KMS-11 (cell line): ENCODE results near the gene UGT1A6.
"Not testable (repeated sequence)": the region's sequence is repeated elsewhere in the genome, so short reads cannot be mapped to it uniquely, and the experiment has no call there.

Experiments used
- H2AFZ ChIP-seq: fragments of 200-600 bp; sonication (generic); 2 replicates; pipeline ENCODE4 v1.6.1; 2016; ENCODE audit warnings: antibody characterized with exemption, mixed run types, low read depth
- H3K27ac ChIP-seq: fragments of 200-600 bp; sonication (generic); 2 replicates; pipeline ENCODE4 v1.6.1; 2016; ENCODE audit warnings: mild to moderate bottlenecking, mixed run types
- H3K27me3 ChIP-seq: fragments of 200-600 bp; sonication (generic); 2 replicates; pipeline ENCODE4 v1.6.1; 2017; ENCODE audit warnings: mild to moderate bottlenecking, low read depth, mixed run types, moderate library complexity; ENCODE audit not compliant: insufficient read depth
- H3K36me3 ChIP-seq: fragments of 200-600 bp; sonication (generic); 2 replicates; pipeline ENCODE4 v1.6.1; 2017; ENCODE audit warnings: mild to moderate bottlenecking, mixed run types; ENCODE audit not compliant: insufficient read depth
- H3K4me1 ChIP-seq: fragments of 200-600 bp; sonication (generic); 2 replicates; pipeline ENCODE4 v1.6.1; 2016; ENCODE audit warnings: mild to moderate bottlenecking, low read depth, mixed run types; ENCODE audit not compliant: poor library complexity, severe bottlenecking
- H3K4me2 ChIP-seq: fragments of 200-600 bp; sonication (generic); 2 replicates; pipeline ENCODE4 v1.7.0; 2016; ENCODE audit warnings: mild to moderate bottlenecking, mixed run types
- H3K4me3 ChIP-seq: fragments of 200-600 bp; sonication (generic); IDR thresholded peaks from 2 replicates; pipeline ENCODE4 v1.6.1; 2017; ENCODE audit warnings: low read depth, low read length, mixed read lengths; ENCODE audit not compliant: insufficient read depth
- H3K79me2 ChIP-seq: fragments of 200-600 bp; sonication (generic); 2 replicates; pipeline ENCODE4 v1.6.1; 2016; ENCODE audit warnings: low read depth, mixed run types; ENCODE audit not compliant: insufficient read depth
- H3K9ac ChIP-seq: fragments of 200-600 bp; sonication (generic); 2 replicates; pipeline ENCODE4 v1.6.1; 2016; ENCODE audit warnings: mild to moderate bottlenecking, mixed run types
- H4K20me1 ChIP-seq: fragments of 200-600 bp; sonication (generic); 2 replicates; pipeline ENCODE4 v1.6.1; 2016; ENCODE audit warnings: mild to moderate bottlenecking, mixed run types; ENCODE audit not compliant: insufficient read depth
- CTCF ChIP-seq: fragments of 200-600 bp; sonication (generic); conservative IDR thresholded peaks from 2 replicates; pipeline ENCODE4 v1.6.1; 2017; ENCODE audit warnings: low read depth, mild to moderate bottlenecking, antibody characterized with exemption, low read length, moderate library complexity, mixed read lengths

The UGT1A6 gene

GRCh38 chr2:233713262-233713615, 20.5 kb downstream of the UGT1A6 start:
- H3K79me2 ChIP-seq: no peaks in the 10 kb centered on the region
- no peak for TF ChIP-seq CTCF

GRCh38 chr2:233714121-233714520, 21.4 kb downstream of the UGT1A6 start:
- H3K27me3 ChIP-seq: no peaks in the 10 kb centered on the region
- no peaks in the 10 kb centered on the region for H4K20me1 ChIP-seq
- no peak overlapping the region for H3K27ac ChIP-seq
- H3K4me2 ChIP-seq: no peak overlapping the region
- no peak overlapping the region for H3K9ac ChIP-seq
- no peaks in the 10 kb centered on the region for H3K4me1 ChIP-seq
- H3K4me3 ChIP-seq: no peak overlapping the region
- H3K79me2 ChIP-seq: no peaks in the 10 kb centered on the region
- no peak overlapping the region for H2AFZ ChIP-seq
- no peaks in the 10 kb centered on the region for H3K36me3 ChIP-seq
- TF ChIP-seq CTCF: no peak

More at GRCh38 chr2:233713262-233713615, 20.5 kb downstream of the UGT1A6 start:
- Histone ChIP-seq H2AFZ (no peak overlapping the region), H3K4me1 (no peaks in the 10 kb centered on the region), H3K27me3 (no peaks in the 10 kb centered on the region), H4K20me1 (no peaks in the 10 kb centered on the region), H3K4me3 (no peak overlapping the region), H3K4me2 (no peak overlapping the region), H3K27ac (no peak overlapping the region), H3K9ac (no peak overlapping the region), H3K36me3 (no peaks in the 10 kb centered on the region)

- H3K4me2 ChIP-seq: no peak within 1 kb of the TSS
- H3K27ac ChIP-seq: no peak within 1 kb of the TSS
- H3K79me2 ChIP-seq: no peaks in the 10 kb centered on the region
- TF ChIP-seq CTCF: no peak
- no peaks in the 10 kb centered on the region for H3K27me3 ChIP-seq
- H3K9ac ChIP-seq: no peak within 1 kb of the TSS
- H4K20me1 ChIP-seq: no peaks in the 10 kb centered on the region
- no peak within 1 kb of the TSS for H2AFZ ChIP-seq
- no peaks in the 10 kb centered on the region for H3K4me1 ChIP-seq
- H3K4me3 ChIP-seq: no peak within 1 kb of the TSS
- no peaks in the 10 kb centered on the region for H3K36me3 ChIP-seq
These were observed 25.9 kb downstream of the UGT1A6 start, which contains the start of gene UGT1A4 for GRCh38 chr2:233718552-233718951. Gene UGT1A4 (plus strand): TSS chr2:233718736. CDS start chr2:233718821, 85 bp downstream.

GRCh38 chr2:233728723-233729301, 36.1 kb downstream of the UGT1A6 start, which contains the start of gene UGT1A3:
Gene UGT1A3 (plus strand): TSS chr2:233729042. CDS start chr2:233729127, 85 bp downstream.
- Histone ChIP-seq H3K27me3 (no peaks in the 10 kb centered on the region), H3K36me3 (no peaks in the 10 kb centered on the region), H3K9ac (no peak within 1 kb of the TSS), H3K27ac (no peak within 1 kb of the TSS), H4K20me1 (no peaks in the 10 kb centered on the region), H3K4me3 (no peak within 1 kb of the TSS), H3K79me2 (no peaks in the 10 kb centered on the region), H3K4me2 (no peak within 1 kb of the TSS), H2AFZ (no peak within 1 kb of the TSS), H3K4me1 (no peaks in the 10 kb centered on the region)
- no peak for TF ChIP-seq CTCF

- not testable (repeated sequence) for H3K4me3 ChIP-seq, H3K79me2 ChIP-seq, H3K9ac ChIP-seq, H3K36me3 ChIP-seq, H3K4me2 ChIP-seq, H4K20me1 ChIP-seq, H3K27ac ChIP-seq, H3K4me1 ChIP-seq, H3K27me3 ChIP-seq, H2AFZ ChIP-seq
These were observed 44.4 kb downstream of the UGT1A6 start for GRCh38 chr2:233736868-233737653.
